HCT116 (cell line): ENCODE measurements around the gene SERINC1. TPM values are rescaled to one million over a fixed set of nuclear protein-coding genes. Genes with fewer than 3 reads are reported as not detected.

ENCODE experiments used
- ATAC-seq: fragments of 200-7000 bp; cut with Tn5 transposase; 2 replicates; pipeline ENCODE4 v1.9.1; 2020; ENCODE audit warnings: mild to moderate bottlenecking, moderate library complexity
- BruUV-seq: library from RNA; stranded (reverse); fragments of 400-500 nt; replicated peaks from 2 replicates; lab custom pipeline; 2021; lab: Mats Ljungman, UMichigan
- CTCF ChIA-PET: fragments of 300-600 bp; sonication (Branson Sonifier 250); formaldehyde crosslinking; loops from one replicate; lab custom pipeline; 2021; ENCODE audit warnings: antibody characterized with exemption; lab: Charles Lee
- POLR2A ChIA-PET: fragments of 300-600, 350-600 bp; sonication (Branson Sonifier 250); formaldehyde crosslinking; loops from one replicate; lab custom pipeline; 2021; ENCODE audit warnings: antibody characterized with exemption; lab: Charles Lee
- RAD21 ChIA-PET, 2 experiments: fragments of 300-600 bp; sonication (Branson Sonifier 250); formaldehyde crosslinking; loops; one replicate each; lab custom pipeline; 2023; ENCODE audit warnings: low total read pairs in 2 of 2; ENCODE audit not compliant: uncharacterized antibody in 2 of 2, unreplicated experiment in 2 of 2, low non-redundant PET in 1 of 2; lab: Charles Lee
- DNase-seq: peaks from one replicate; pipeline ENCODE4 v3.0.0-alpha.2; 2010; ENCODE audit warnings: low read depth, low spot score
- H2AFZ ChIP-seq: fragments of 200-600 bp; shearing (Covaris generic), sonication (generic); 2 replicates; pipeline ENCODE4 v1.6.1; 2017; ENCODE audit warnings: low read depth, mixed run types, mixed read lengths, antibody characterized with exemption, low read length; ENCODE audit not compliant: poor library complexity, severe bottlenecking
- H3K27ac ChIP-seq: 2 replicates; pipeline ENCODE4 v1.5.1; 2012; ENCODE audit warnings: low read depth, low read length
- H3K27me3 ChIP-seq: fragments of 200-600 bp; sonication (generic); 2 replicates; pipeline ENCODE4 v1.6.1; 2016; ENCODE audit warnings: mixed run types, low read length, mixed read lengths; ENCODE audit not compliant: insufficient read depth
- H3K36me3 ChIP-seq, 2 experiments: fragments of 200-500 bp in 1 of 2; fragments of 200-600 bp in 1 of 2; sonication (Bioruptor generic) in 1 of 2; sonication (generic) in 1 of 2; 2 replicates each; pipeline versions ENCODE4 v1.5.1 to v1.6.1; 2014 to 2016; ENCODE audit warnings: low read length in 2 of 2, inconsistent platforms in 1 of 2, mixed read lengths in 1 of 2, mixed run types in 1 of 2; ENCODE audit not compliant: insufficient read depth in 2 of 2, control insufficient read depth in 1 of 2
- H3K4me1 ChIP-seq, 2 experiments: fragments of 200-600 bp in 1 of 2; sonication (generic) in 1 of 2; 2 replicates each; pipeline versions ENCODE4 v1.5.1 to v1.6.1; 2012 to 2017; ENCODE audit warnings: low read length in 2 of 2, inconsistent platforms in 1 of 2, mild to moderate bottlenecking in 1 of 2, mixed read lengths in 1 of 2, mixed run types in 1 of 2, moderate library complexity in 1 of 2; ENCODE audit not compliant: insufficient read depth in 2 of 2, control insufficient read depth in 1 of 2
- H3K4me2 ChIP-seq: fragments of 200-600 bp; sonication (generic); 2 replicates; pipeline ENCODE4 v1.6.1; 2017; ENCODE audit warnings: mixed run types, low read length, mixed read lengths
- H3K4me3 ChIP-seq, 2 experiments: fragments of 200-600 bp in 1 of 2; sonication (generic) in 1 of 2; replicated peaks in 1 of 2; 2 replicates each; pipeline ENCODE4 v1.5.1; 2011 to 2016; ENCODE audit warnings: low read length in 2 of 2, control low read depth in 1 of 2, low read depth in 1 of 2, mild to moderate bottlenecking in 1 of 2, mixed read lengths in 1 of 2, mixed run types in 1 of 2
- H3K79me2 ChIP-seq: fragments of 200-600 bp; sonication (generic); 2 replicates; pipeline ENCODE4 v1.6.1; 2017; ENCODE audit warnings: mild to moderate bottlenecking, mixed run types, low read length, moderate library complexity, mixed read lengths; ENCODE audit not compliant: insufficient read depth
- H3K9ac ChIP-seq: fragments of 200-600 bp; sonication (generic); 2 replicates; pipeline ENCODE4 v1.6.1; 2016; ENCODE audit warnings: low read length, mixed read lengths
- H3K9me2 ChIP-seq: fragments of 200-600 bp; sonication (generic), shearing (Covaris generic); 2 replicates; pipeline ENCODE4 v1.6.1; 2017; ENCODE audit warnings: mixed run types, mild to moderate bottlenecking, moderate library complexity; ENCODE audit not compliant: insufficient read depth
- H3K9me3 ChIP-seq, 2 experiments: fragments of 200-500 bp in 1 of 2; fragments of 200-600 bp in 1 of 2; sonication (Bioruptor generic) in 1 of 2; sonication (generic) in 1 of 2; 2 replicates each; pipeline ENCODE4 v1.6.1; 2014 to 2017; ENCODE audit warnings: low read length in 2 of 2, mixed read lengths in 2 of 2, inconsistent platforms in 1 of 2, low read depth in 1 of 2, mild to moderate bottlenecking in 1 of 2, mixed run types in 1 of 2, moderate library complexity in 1 of 2; ENCODE audit not compliant: control insufficient read depth in 1 of 2, insufficient read depth in 1 of 2
- H4K20me1 ChIP-seq: fragments of 200-600 bp; sonication (generic), shearing (Covaris generic); 2 replicates; pipeline ENCODE4 v1.6.1; 2017; ENCODE audit warnings: mixed run types, mild to moderate bottlenecking, moderate library complexity; ENCODE audit not compliant: insufficient read depth
- CEBPB ChIP-seq: IDR thresholded peaks from 2 replicates; pipeline ENCODE4 v1.6.1; 2012; ENCODE audit warnings: low read depth
- EGR1 ChIP-seq: IDR thresholded peaks from 2 replicates; pipeline ENCODE4 v1.6.1; 2012; ENCODE audit warnings: low read depth
- EZH2 ChIP-seq: fragments of 200-600 bp; sonication (generic); IDR thresholded peaks from 2 replicates; pipeline ENCODE4 v1.6.1; 2017; ENCODE audit warnings: antibody characterized with exemption, mixed run types
- EZH2phosphoT487 ChIP-seq: fragments of 200-600 bp; IDR thresholded peaks from 2 replicates; pipeline ENCODE4 v1.6.1; 2018; ENCODE audit warnings: antibody characterized with exemption, borderline replicate concordance
- POLR2A ChIP-seq: IDR thresholded peaks from 2 replicates; pipeline ENCODE4 v1.7.0; 2011; ENCODE audit warnings: borderline replicate concordance; ENCODE audit not compliant: insufficient read depth, insufficient read length; ENCODE audit errors: extremely low read depth
- POLR2AphosphoS5 ChIP-seq: IDR thresholded peaks from 2 replicates; pipeline ENCODE4 v1.6.1; 2011; ENCODE audit warnings: mild to moderate bottlenecking, low read depth, low read length, moderate library complexity
- RAD21 ChIP-seq: IDR thresholded peaks from 2 replicates; pipeline ENCODE4 v1.6.1; 2012; ENCODE audit warnings: low read depth, mild to moderate bottlenecking
- SIN3A ChIP-seq: IDR thresholded peaks from 2 replicates; pipeline ENCODE4 v1.6.1; 2012; ENCODE audit warnings: low read depth
- SRF ChIP-seq: IDR thresholded peaks from 2 replicates; pipeline ENCODE4 v1.6.1; 2012; ENCODE audit warnings: low read depth
- TCF7L2 ChIP-seq: IDR thresholded peaks from 2 replicates; pipeline ENCODE4 v1.7.0; 2011; ENCODE audit warnings: borderline replicate concordance, inconsistent platforms; ENCODE audit not compliant: insufficient read depth, insufficient read length; ENCODE audit errors: extremely low read depth
- YY1 ChIP-seq: IDR thresholded peaks from 2 replicates; pipeline ENCODE4 v1.6.1; 2011; ENCODE audit warnings: low read length, low read depth, moderate library complexity, mild to moderate bottlenecking; ENCODE audit not compliant: insufficient replicate concordance; ENCODE audit errors: extremely low read depth
- ZFX ChIP-seq: fragments of 450-650 bp; IDR thresholded peaks from 2 replicates; pipeline ENCODE4 v1.6.1; 2017
- intact Hi-C: fragments of 100-400 bp; cut with micrococcal nuclease; formaldehyde crosslinking; loops from 2 replicates; pipeline ENCODE4 v1.10.0; 2022
- total RNA-seq: library from RNA; stranded (reverse); gene quantifications from one replicate; pipeline ENCODE4 v1.2.1, GENCODE V29; 2021; ENCODE audit not compliant: unreplicated experiment
- TF ChIP-seq, protein P1 (sequence below), 3 experiments: fragments of 200-600 bp in 1 of 3; sonication (generic) in 1 of 3; IDR thresholded peaks in 2 of 3; conservative IDR thresholded peaks in 1 of 3; 2 replicates each; pipeline ENCODE4 v1.5.1; 2012 to 2017; ENCODE audit warnings: low read depth in 2 of 3, low read length in 2 of 3, antibody characterized with exemption in 1 of 3, borderline replicate concordance in 1 of 3, control low read depth in 1 of 3, mild to moderate bottlenecking in 1 of 3, mixed read lengths in 1 of 3, mixed run types in 1 of 3, moderate library complexity in 1 of 3; ENCODE audit not compliant: insufficient read depth in 1 of 3
- TF ChIP-seq, protein P2 (sequence below): IDR thresholded peaks from 2 replicates; pipeline ENCODE4 v1.6.1; 2011; ENCODE audit warnings: mild to moderate bottlenecking, low read length, moderate library complexity; ENCODE audit not compliant: insufficient replicate concordance; ENCODE audit errors: extremely low read depth
- TF ChIP-seq, protein P3 (sequence below): IDR thresholded peaks from 2 replicates; pipeline ENCODE4 v1.6.1; 2012; ENCODE audit warnings: low read depth
- TF ChIP-seq, protein P4 (sequence below): IDR thresholded peaks from 2 replicates; pipeline ENCODE4 v1.6.1; 2012
- TF ChIP-seq, protein P5 (sequence below): IDR thresholded peaks from 2 replicates; pipeline ENCODE4 v1.6.1; 2012

The SERINC1 gene
- total RNA-seq, 1 experiment from 2014 or later = 45.2 TPM

DNA sequence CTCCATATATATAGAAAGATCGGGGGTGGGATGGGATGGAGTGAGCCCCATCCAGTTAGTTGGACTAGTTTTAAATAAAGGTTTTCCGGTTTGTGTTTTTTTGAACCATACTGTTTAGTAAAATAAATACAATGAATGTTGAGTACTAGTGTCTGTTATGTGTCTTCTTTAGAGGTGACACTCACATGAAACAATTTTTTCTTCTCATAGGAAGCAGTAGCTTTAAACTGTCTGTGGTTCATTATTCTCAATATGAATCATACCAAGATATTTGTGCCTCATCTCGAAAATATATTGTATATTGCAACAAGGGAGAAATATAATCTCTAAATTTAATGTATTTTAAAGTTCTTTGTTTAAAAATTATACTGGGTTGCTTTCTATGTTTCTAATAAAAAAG is 38.8 kb downstream of the SERINC1 start:
- Histone ChIP-seq H3K27ac (no peak overlapping the region), H2AFZ (no peak overlapping the region), H3K4me1 (no peaks in the 10 kb centered on the region), H3K79me2 (no peaks in the 10 kb centered on the region), H3K4me2 (no peak overlapping the region), H3K27me3 (no peaks in the 10 kb centered on the region), H4K20me1 (no peaks in the 10 kb centered on the region; the same call in 1 of the 2 replicates), H3K9ac (no peak overlapping the region), H3K4me3 (no peak overlapping the region), H3K9me2 (no peaks in the 10 kb centered on the region), H3K36me3 (peaks cover 27 to 39% of the 10 kb centered on the region in 2 experiments), H3K9me3 (no peaks in the 10 kb centered on the region)
- RAD21 ChIA-PET = no interaction called here
- intact Hi-C loops = no loop called here
- ATAC-seq = no peak
- CTCF ChIA-PET = no interaction called here
- TF ChIP-seq POLR2A (no peak), EZH2phosphoT487 (no peak), RAD21 (no peak), EGR1 (no peak), EZH2 (no peak), YY1 (no peak), SRF (no peak), TCF7L2 (no peak), CEBPB (no peak), POLR2AphosphoS5 (no peak), SIN3A (no peak), ZFX (no peak)
- TF ChIP-seq, protein P1, sequence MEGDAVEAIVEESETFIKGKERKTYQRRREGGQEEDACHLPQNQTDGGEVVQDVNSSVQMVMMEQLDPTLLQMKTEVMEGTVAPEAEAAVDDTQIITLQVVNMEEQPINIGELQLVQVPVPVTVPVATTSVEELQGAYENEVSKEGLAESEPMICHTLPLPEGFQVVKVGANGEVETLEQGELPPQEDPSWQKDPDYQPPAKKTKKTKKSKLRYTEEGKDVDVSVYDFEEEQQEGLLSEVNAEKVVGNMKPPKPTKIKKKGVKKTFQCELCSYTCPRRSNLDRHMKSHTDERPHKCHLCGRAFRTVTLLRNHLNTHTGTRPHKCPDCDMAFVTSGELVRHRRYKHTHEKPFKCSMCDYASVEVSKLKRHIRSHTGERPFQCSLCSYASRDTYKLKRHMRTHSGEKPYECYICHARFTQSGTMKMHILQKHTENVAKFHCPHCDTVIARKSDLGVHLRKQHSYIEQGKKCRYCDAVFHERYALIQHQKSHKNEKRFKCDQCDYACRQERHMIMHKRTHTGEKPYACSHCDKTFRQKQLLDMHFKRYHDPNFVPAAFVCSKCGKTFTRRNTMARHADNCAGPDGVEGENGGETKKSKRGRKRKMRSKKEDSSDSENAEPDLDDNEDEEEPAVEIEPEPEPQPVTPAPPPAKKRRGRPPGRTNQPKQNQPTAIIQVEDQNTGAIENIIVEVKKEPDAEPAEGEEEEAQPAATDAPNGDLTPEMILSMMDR (IDR thresholded peaks at IDR 0.05 in 2 of 3, conservative IDR thresholded peaks at IDR 0.05 in 1 of 3; ENCODE audit: borderline replicate concordance in 1 of 3, insufficient read depth in 1 of 3, low read depth in 2 of 3, low read length in 2 of 3) = no peak
- TF ChIP-seq, protein P2, sequence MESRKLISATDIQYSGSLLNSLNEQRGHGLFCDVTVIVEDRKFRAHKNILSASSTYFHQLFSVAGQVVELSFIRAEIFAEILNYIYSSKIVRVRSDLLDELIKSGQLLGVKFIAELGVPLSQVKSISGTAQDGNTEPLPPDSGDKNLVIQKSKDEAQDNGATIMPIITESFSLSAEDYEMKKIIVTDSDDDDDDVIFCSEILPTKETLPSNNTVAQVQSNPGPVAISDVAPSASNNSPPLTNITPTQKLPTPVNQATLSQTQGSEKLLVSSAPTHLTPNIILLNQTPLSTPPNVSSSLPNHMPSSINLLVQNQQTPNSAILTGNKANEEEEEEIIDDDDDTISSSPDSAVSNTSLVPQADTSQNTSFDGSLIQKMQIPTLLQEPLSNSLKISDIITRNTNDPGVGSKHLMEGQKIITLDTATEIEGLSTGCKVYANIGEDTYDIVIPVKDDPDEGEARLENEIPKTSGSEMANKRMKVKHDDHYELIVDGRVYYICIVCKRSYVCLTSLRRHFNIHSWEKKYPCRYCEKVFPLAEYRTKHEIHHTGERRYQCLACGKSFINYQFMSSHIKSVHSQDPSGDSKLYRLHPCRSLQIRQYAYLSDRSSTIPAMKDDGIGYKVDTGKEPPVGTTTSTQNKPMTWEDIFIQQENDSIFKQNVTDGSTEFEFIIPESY = no peak
- TF ChIP-seq, protein P3, sequence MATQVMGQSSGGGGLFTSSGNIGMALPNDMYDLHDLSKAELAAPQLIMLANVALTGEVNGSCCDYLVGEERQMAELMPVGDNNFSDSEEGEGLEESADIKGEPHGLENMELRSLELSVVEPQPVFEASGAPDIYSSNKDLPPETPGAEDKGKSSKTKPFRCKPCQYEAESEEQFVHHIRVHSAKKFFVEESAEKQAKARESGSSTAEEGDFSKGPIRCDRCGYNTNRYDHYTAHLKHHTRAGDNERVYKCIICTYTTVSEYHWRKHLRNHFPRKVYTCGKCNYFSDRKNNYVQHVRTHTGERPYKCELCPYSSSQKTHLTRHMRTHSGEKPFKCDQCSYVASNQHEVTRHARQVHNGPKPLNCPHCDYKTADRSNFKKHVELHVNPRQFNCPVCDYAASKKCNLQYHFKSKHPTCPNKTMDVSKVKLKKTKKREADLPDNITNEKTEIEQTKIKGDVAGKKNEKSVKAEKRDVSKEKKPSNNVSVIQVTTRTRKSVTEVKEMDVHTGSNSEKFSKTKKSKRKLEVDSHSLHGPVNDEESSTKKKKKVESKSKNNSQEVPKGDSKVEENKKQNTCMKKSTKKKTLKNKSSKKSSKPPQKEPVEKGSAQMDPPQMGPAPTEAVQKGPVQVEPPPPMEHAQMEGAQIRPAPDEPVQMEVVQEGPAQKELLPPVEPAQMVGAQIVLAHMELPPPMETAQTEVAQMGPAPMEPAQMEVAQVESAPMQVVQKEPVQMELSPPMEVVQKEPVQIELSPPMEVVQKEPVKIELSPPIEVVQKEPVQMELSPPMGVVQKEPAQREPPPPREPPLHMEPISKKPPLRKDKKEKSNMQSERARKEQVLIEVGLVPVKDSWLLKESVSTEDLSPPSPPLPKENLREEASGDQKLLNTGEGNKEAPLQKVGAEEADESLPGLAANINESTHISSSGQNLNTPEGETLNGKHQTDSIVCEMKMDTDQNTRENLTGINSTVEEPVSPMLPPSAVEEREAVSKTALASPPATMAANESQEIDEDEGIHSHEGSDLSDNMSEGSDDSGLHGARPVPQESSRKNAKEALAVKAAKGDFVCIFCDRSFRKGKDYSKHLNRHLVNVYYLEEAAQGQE = no peak
- TF ChIP-seq, protein P4, sequence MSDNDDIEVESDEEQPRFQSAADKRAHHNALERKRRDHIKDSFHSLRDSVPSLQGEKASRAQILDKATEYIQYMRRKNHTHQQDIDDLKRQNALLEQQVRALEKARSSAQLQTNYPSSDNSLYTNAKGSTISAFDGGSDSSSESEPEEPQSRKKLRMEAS = no peak
- TF ChIP-seq, protein P5, sequence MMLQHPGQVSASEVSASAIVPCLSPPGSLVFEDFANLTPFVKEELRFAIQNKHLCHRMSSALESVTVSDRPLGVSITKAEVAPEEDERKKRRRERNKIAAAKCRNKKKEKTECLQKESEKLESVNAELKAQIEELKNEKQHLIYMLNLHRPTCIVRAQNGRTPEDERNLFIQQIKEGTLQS = no peak
- POLR2A ChIA-PET = no interaction called here
- DNase-seq = no peak
- no TSS peak for BruUV-seq
